ENCODE data around the gene JSRP1. TPM values are rescaled to one million over a fixed set of nuclear protein-coding genes. Genes with fewer than 3 reads are reported as not detected.

JSRP1 gene
- total and polyA plus RNA-seq, 10 of the 15 experiments (the other 5 are each of a cell fraction or from before 2014, with no cell fraction given): 0.41 to 0.91 (median 0.49) TPM; not detected in 7

GRCh38 chr19:2236314-2237050 is 19.7 kb downstream of the JSRP1 start, which contains the start of the genes PLEKHJ1 and SF3A2:
Gene PLEKHJ1, minus strand, starts transcription at chr19:2236329. Its CDS starts 81 bp downstream, at chr19:2236248.
Gene SF3A2, plus strand, starts transcription at chr19:2236824. Its CDS starts 6,595 bp downstream, at chr19:2243419.
- Histone ChIP-seq H3K4me3 (peak within 1 kb of the TSS; percentile 99), H2AFZ (ENCODE audit: control insufficient read depth, low read depth, low read length) (peak within 1 kb of the TSS; percentile 98), H3K9me3 (replicated peaks; ENCODE audit: control insufficient read depth, insufficient read depth, low read length) (no peaks in the 10 kb centered on the region), H3K4me2 (ENCODE audit: control insufficient read depth, insufficient read depth) (peak within 1 kb of the TSS; percentile 96), H3K79me2 (ENCODE audit: control insufficient read depth, insufficient read depth, low read length) (peaks cover 81% of the 10 kb centered on the region), H3K9ac (ENCODE audit: control insufficient read depth, insufficient read depth, low read length) (peak within 1 kb of the TSS; percentile 80), H3K27ac (ENCODE audit: control insufficient read depth, insufficient read depth) (peak within 1 kb of the TSS; percentile 94), H3K27me3 (replicated peaks in 1 of 2; ENCODE audit: control insufficient read depth in 2 of 2, insufficient read depth in 2 of 2, low read length in 1 of 2) (no peaks in the 10 kb centered on the region), H3K4me1 (ENCODE audit: control insufficient read depth, insufficient read depth, low read length) (peaks cover 24% of the 10 kb centered on the region), H3K36me3 (ENCODE audit: control insufficient read depth in 2 of 2, insufficient read depth in 2 of 2, low read length in 1 of 2) (peaks cover 8 to 16% of the 10 kb centered on the region in 2 experiments; a peak in 3 of 4 replicates), H4K20me1 (ENCODE audit: control insufficient read depth, insufficient read depth) (peaks cover 15% of the 10 kb centered on the region)
- 2% methylated on average over 69 of the region's 80 CpGs for WGBS (ENCODE audit: insufficient coverage, insufficient replicate concordance, low lambda C conversion rate, missing lambda C conversion rate)
- ATAC-seq (peak; percentile 83), DNase-seq (ENCODE audit: low read depth, low spot score) (peak; percentile 93), FAIRE-seq (peak; percentile 97)
- ChIA-PET CTCF (interaction anchor here (0.6 to 4.7 kb wide), 11 partner anchors 24 to 339 kb away, joined by 3 to 130 read pairs (median 4); partner anchors contain the start of gene LMNB2), POLR2A (interaction anchor here (0.7 to 3.9 kb wide), 4 partner anchors 23 to 961 kb away, joined by 4 to 54 read pairs (median 6); partner anchors contain the start of genes FAM174C and LSM7), SMC1A (ENCODE audit: uncharacterized antibody, unreplicated experiment) (interaction anchor here (0.7 to 4.1 kb wide), 10 partner anchors 22 to 80 kb away, joined by 3 to 39 read pairs (median 6); no protein-coding TSS in a partner anchor), RAD21 (ENCODE audit: unreplicated experiment) (interaction anchor here (0.6 to 4.2 kb wide), 16 partner anchors 9 to 375 kb away, joined by 3 to 72 read pairs (median 4); partner anchors contain the start of gene TIMM13)
- intact Hi-C loops (cut with micrococcal nuclease; ENCODE audit: unreplicated experiment) (loop anchor here (1.0 to 10.0 kb wide), 4 partner anchors 37 to 156 kb away; partner anchors contain the start of genes IZUMO4, LSM7, MOB3A and SPPL2B), in situ Hi-C loops (cut with MboI) (loop anchor here (5.0 kb wide), 1 partner anchor 36 kb away; no protein-coding TSS in a partner anchor)
- BruUV-seq (replicated peaks): no TSS peak
- TF ChIP-seq TCF7 (IDR thresholded peaks at IDR 0.05; ENCODE audit: borderline replicate concordance) (no peak), SUZ12 (IDR thresholded peaks at IDR 0.05; ENCODE audit: unreplicated experiment) (no peak), ZSCAN29 (IDR thresholded peaks at IDR 0.05) (peak; percentile 64; the same call in 1 of the 2 replicates), RAD51 (IDR thresholded peaks at IDR 0.05) (no peak), RUNX3 (IDR thresholded peaks at IDR 0.05; ENCODE audit: low read length) (peak; percentile 28; the same call in 1 of the 2 replicates), GABPA (IDR thresholded peaks at IDR 0.05; ENCODE audit: low read depth) (peak; percentile 91), CREM (IDR thresholded peaks at IDR 0.05; ENCODE audit: low read depth) (peak; percentile 41), CBFB (IDR thresholded peaks at IDR 0.05; ENCODE audit: low read depth) (peak; percentile 51), GATAD2B (conservative IDR thresholded peaks at IDR 0.05; ENCODE audit: low read depth) (peak; percentile 75), ETV6 (conservative IDR thresholded peaks at IDR 0.05 in 1 of 2, IDR thresholded peaks at IDR 0.05 in 1 of 2; ENCODE audit: borderline replicate concordance in 1 of 2, low read depth in 1 of 2) (no peak), PAX5 (IDR thresholded peaks at IDR 0.05; ENCODE audit: borderline replicate concordance, low read depth, low read length) (0 out of 2 replicates have a peak, but pooled peaks have one; percentile 22), ZNF384 (IDR thresholded peaks at IDR 0.05; ENCODE audit: borderline replicate concordance, low read depth, low read length) (no peak), NFYA (IDR thresholded peaks at IDR 0.05; ENCODE audit: borderline replicate concordance, low read depth, low read length) (no peak), SUPT20H (IDR thresholded peaks at IDR 0.05; ENCODE audit: borderline replicate concordance, control insufficient read depth, low read depth, low read length) (no peak), HCFC1 (IDR thresholded peaks at IDR 0.05; ENCODE audit: low read length) (peak; percentile 71), PRDM15 (CRISPR knock-in tag; IDR thresholded peaks at IDR 0.05) (no peak), EGR1 (IDR thresholded peaks at IDR 0.05; ENCODE audit: borderline replicate concordance in 1 of 2, low read depth in 2 of 2, low read length in 2 of 2) (peak; percentile 75 to 98)

Data from GM12878 (cell line).